T-helper 1 cell treated with Interleukin-12 subunit alpha and Interleukin-12 subunit beta and Interleukin-4 antibody, amounts not matched to agents 30 ng/mL and 1 ng/mL, for 36 hours (primary cell): ENCODE measurements around the gene PCSK9. TPM values are rescaled to one million over a fixed set of nuclear protein-coding genes. Genes with fewer than 3 reads are reported as not detected.

ENCODE experiments used
- intact Hi-C: fragments of 100-400 bp; cut with micrococcal nuclease; formaldehyde crosslinking; loops from one replicate; pipeline ENCODE4 v1.15.1; 2024
- total RNA-seq: library from RNA; stranded (reverse); gene quantifications from 2 replicates; pipeline ENCODE4 v1.2.3, GENCODE V29; 2022

PCSK9 gene
- total RNA-seq, 1 donor from 2014 or later = not detected

DNA sequence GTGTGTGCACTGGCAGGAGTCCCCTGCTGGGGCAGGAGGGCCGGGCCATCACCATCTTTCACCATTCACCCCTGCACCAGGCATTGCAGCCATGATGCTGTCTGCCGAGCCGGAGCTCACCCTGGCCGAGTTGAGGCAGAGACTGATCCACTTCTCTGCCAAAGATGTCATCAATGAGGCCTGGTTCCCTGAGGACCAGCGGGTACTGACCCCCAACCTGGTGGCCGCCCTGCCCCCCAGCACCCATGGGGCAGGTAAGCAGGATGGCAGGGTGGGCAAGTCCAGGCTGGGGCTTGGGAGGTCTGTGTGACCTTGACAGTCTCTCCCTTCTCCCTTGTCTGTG lies 18.6 kb downstream of the PCSK9 start:
- intact Hi-C loops = no loop called here

GRCh38 chr1:55059302-55060132 lies 20.2 kb downstream of the PCSK9 start:
- intact Hi-C loops = no loop called here

DNA sequence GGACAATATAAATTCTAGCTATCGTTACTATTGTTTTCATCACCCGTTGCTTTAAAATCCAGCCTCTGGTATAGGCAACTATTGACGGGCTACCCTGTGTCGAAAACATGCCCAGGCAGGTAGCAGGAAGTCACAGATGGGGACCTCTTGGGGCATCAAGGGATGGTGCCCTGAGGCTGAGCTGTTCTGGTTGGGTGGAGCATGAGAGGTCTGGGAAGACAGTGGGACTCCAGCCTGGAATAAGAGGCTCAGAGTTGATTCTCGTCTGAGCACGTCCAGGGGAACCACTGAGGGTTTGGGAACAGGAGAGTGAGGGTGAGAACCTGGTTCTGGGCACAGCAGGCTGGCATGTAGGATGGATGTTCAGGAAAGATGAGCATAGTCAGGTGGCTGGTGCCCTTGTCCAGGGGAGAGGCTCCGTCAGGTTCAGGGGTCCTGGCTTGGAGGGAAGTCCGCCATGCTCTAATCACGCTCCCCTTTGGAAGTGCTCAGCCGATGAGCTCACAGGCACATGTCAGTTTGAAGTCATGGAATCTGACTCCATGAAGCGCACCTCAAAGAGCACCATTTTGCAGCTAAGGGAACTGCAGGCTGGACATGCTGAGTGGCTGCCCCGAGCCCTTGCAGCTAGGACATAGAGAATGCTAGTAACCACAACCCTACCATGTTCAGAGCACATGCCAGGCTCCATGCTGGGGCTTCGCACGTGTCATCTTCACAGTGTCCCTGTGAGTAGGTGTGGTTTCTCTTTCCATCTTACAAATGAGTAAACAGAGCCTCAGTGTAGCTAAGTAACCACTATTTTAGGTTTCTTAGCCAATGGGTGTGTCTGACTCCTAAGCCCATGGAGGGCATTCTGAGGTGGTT lies 21.0 kb downstream of the PCSK9 start:
- intact Hi-C loops = no loop called here

DNA sequence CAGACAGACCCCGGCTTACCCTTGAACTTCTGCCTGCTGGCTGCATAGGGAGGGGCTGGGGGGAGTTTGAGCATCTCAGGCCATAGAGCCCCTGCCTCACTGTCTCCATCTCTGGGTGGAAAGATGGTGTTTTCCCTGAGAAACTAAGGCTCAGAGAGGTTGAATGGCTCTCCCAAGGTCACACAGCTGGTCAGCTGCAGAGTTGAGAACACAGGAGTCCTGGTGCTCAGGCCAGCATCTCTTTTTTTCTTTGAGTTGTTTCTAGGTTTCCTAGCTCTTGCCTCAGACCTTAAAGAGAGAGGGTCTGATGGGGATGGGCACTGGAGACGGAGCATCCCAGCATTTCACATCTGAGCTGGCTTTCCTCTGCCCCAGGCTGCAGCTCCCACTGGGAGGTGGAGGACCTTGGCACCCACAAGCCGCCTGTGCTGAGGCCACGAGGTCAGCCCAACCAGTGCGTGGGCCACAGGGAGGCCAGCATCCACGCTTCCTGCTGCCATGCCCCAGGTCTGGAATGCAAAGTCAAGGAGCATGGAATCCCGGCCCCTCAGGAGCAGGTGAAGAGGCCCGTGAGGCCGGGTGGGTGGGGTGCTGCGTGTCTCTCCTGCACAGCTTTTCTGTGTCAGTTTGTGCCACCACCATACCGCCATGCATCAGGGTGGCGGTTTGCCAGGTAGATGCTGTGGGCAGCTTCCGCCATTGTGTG lies 21.8 kb downstream of the PCSK9 start:
- intact Hi-C loops = no loop called here

GRCh38 chr1:55061706-55062321 lies 22.5 kb downstream of the PCSK9 start:
- intact Hi-C loops = no loop called here

DNA sequence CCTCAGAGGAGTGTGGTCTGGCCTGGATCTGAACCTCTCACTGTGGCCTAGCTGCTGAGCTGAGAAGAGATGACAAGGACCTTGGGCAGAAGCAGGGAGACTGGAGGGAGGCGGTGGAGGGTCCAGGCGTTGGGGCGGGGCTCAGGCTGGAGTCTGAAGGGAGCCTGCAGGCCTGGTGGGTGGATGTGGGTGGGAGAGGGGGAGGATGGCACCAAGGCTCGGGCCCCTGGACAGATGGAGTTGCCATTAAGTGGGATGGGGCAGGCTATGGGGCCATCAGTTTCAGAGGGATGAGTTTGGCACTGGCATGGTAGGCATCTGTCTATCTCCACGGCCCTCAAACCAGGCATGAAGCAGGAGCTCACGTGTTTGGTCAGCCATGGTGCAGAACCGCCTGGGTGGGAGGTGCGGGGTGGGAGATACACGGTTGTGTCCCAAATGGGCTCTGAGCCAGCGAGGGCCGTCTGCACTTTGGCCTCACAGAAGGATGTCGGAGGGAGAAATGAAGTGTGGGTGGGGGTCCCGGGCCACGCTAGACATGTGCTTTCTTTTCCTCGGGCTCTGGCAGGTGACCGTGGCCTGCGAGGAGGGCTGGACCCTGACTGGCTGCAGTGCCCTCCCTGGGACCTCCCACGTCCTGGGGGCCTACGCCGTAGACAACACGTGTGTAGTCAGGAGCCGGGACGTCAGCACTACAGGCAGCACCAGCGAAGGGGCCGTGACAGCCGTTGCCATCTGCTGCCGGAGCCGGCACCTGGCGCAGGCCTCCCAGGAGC lies 23.6 kb downstream of the PCSK9 start:
- intact Hi-C loops = no loop called here

DNA sequence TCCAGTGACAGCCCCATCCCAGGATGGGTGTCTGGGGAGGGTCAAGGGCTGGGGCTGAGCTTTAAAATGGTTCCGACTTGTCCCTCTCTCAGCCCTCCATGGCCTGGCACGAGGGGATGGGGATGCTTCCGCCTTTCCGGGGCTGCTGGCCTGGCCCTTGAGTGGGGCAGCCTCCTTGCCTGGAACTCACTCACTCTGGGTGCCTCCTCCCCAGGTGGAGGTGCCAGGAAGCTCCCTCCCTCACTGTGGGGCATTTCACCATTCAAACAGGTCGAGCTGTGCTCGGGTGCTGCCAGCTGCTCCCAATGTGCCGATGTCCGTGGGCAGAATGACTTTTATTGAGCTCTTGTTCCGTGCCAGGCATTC lies 24.2 kb downstream of the PCSK9 start:
- intact Hi-C loops = no loop called here

DNA sequence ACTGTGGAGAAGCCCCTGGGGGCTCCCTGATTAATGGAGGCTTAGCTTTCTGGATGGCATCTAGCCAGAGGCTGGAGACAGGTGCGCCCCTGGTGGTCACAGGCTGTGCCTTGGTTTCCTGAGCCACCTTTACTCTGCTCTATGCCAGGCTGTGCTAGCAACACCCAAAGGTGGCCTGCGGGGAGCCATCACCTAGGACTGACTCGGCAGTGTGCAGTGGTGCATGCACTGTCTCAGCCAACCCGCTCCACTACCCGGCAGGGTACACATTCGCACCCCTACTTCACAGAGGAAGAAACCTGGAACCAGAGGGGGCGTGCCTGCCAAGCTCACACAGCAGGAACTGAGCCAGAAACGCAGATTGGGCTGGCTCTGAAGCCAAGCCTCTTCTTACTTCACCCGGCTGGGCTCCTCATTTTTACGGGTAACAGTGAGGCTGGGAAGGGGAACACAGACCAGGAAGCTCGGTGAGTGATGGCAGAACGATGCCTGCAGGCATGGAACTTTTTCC lies 24.8 kb downstream of the PCSK9 start:
- intact Hi-C loops = no loop called here

GRCh38 chr1:55064861-55065263 lies 25.5 kb downstream of the PCSK9 start:
- intact Hi-C loops = no loop called here

DNA sequence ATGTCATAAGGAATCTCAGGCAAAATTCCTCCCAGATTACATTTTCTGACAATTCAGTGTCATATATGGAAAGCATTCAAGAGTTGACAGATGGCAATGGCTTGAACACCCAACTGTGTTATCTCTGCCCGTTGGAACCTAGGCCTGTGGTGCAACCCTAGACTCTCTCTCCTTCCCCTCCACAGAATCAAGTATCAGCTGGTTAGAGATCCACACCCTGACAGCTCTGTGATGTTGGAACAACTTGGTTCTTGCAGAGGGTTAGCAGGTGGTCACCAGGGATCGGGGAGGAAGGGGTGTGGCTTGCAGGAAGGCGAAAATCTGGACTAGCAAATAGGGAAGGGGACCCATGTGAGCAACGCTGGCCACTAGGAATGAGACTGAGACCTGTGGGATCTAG lies 26.3 kb downstream of the PCSK9 start:
- intact Hi-C loops = no loop called here

DNA sequence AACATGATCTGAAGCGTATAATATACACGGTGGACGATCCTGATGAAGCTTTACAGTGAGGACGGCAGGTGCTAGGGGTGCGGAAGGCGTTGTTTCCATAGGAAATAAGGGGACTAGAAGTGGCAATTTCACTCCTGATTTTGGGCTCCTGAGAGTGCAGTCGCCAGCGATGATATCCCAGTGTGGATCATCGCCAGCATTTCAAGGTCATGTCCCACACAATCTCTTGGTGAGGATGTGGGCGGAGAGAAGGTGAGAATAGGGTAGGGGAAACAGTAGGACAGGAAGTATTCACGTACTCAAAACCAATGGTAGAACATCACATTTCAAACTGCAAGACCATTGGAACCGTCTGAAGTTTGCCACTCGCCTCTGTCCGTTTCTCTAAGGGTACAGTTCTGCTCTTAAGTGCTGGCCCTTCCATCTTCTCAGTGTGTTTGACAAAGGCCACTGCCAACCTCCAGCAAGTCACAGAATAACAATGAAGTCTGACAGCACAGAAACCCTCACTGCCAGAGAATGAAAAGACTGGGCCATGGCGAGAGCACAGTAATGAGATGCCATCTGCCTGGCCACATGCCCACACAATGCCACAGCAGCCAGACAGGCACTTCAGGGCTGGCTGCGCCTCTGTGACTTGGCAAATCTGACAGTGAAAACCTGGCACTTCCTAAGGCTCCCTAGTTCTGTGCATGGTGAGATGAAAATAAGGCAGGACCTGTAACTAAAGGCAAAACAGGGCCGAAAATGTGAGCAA lies 27.9 kb downstream of the PCSK9 start:
- intact Hi-C loops = no loop called here

- intact Hi-C loops = no loop called here
Measured at GRCh38 chr1:55067914-55068313, 28.6 kb downstream of the PCSK9 start.

DNA sequence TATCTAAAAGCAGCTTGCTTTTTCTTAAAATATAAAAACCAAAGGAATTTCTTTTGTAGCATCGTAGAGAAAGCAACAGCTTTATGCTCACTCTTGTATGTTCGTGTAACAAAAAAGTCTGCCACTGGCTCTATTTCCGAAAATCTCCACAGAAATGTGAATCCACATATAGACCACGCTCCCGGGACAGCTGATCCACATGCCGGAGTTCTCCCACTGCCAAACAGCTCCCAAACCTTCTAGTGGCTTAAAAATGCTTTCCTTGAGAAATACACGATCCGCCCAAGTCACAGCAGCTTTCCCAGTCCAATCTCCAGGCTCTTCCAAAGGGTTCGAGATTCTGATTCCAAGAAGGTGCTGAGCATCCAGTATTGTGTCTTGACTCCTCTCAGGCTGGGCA lies 29.3 kb downstream of the PCSK9 start:
- intact Hi-C loops = no loop called here

DNA sequence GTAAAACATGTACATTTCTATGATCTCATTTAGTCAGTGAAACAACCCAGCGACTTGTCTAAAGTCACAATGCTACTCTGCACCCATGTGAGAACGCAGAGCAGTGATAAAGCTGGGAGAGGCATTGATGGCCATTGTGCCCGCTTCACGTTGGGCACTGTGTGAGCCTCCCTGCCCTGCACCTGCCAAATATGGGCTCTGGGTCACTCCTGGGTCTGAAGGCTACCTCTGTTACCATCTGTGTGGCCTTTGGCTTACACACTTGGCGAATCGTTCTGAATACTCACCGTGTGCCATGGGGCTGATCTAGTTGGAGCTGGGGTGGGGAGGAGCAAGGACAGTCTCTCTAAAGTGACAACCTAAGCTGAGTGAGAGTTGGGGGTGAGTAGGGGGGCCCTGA lies 29.9 kb downstream of the PCSK9 start:
- intact Hi-C loops = no loop called here

- intact Hi-C loops = loop anchor here (1.0 kb wide), 1 partner anchor 207 kb away; no protein-coding TSS in a partner anchor
Measured at GRCh38 chr1:55070293-55071164, 31.2 kb downstream of the PCSK9 start.

- intact Hi-C loops = loop anchor here (1.0 kb wide), 1 partner anchor 206 kb away; no protein-coding TSS in a partner anchor
Measured at GRCh38 chr1:55071477-55071876, 32.1 kb downstream of the PCSK9 start.

DNA sequence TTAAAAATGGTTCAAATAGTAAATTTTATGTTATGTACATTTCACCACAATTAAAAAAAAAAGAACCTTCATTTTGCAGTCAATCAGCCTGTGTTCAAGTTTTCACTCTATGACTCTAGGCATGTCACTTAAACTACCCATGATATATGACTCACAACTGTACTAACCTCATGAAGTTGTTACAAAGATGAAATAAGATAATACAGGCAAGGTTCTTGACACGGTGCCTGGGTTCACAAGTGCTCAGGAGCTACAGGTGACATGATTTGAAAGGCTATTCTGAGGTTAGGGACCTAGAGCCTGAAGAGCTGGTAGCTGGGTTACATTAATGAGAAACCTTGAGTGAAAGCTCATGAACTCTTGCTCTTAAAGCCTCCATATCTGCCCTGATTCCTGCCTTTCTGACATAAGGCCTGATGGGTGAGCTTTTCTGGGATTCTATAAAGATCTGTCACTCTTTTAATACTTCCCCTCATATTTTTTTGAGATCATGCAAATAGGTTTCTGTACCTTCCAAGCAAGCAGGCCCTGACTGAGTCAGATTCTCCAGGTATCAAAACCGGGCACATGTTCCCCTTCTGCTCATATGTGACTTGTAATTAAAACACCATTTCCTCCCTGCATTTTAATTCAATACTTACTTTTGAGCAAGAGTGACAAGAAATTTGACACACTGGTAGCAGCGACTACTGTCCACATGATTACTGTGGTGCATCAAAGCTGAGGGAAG lies 34.0 kb downstream of the PCSK9 start:
- intact Hi-C loops = loop anchor here (2.0 kb wide), 1 partner anchor 265 kb away; no protein-coding TSS in a partner anchor

DNA sequence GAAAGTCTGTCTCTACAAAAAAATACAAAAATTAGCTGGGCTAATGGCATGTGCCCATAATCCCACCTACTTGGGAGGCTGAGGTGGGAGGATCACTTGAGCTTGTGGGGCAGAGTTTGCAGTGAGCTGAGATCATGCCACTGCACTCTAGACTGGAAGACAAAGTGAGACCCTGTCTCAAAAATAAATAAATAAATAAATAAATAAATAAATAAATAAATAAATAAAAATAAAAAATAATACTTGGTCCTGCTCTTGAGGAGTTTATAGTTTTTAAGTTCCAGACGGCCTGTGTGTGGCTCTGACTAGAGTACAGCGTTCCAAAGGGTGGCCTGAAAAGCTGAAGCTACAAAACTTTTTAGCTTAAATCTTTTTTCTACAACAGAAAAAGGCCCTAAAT lies 35.1 kb downstream of the PCSK9 start:
- intact Hi-C loops = no loop called here
